NCI-H2081 treated with DMSO at 0.1 percent for 48 hours (cell line): ENCODE results near the gene SMIM9.
A peak's percentile ranks its signal among the peaks of the same experiment; 100 is the strongest.
"Not testable (repeated sequence)": the region's sequence is repeated elsewhere in the genome, so short reads cannot be mapped to it uniquely, and the experiment has no call there.

Experiments used
- DNase-seq: peaks from one replicate; lab custom pipeline; 2025; lab: John Stamatoyannopoulos, UW

Gene SMIM9

DNA sequence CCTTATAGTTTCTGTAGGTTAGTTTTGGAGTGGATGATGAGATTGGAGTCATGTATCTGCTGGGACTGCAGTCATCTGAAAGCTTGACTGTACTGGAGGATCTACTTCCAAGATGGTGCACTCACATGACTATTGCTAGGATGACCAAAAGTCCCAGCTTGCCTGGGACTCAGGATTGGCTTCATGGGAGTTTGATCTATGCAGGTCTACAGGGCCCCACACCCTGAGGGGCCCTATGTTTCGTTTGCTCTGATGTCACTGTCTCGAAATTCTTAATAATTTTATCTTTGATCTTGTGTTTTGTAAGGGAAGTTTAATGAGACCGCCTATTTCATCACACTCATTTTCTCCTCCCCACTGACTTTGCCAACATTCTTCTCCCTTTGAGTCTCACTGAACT, at the start of gene SMIM9:
Gene SMIM9 (minus strand): TSS at position 101 of the 400 bp plus-strand sequence. CDS start 3,806 bp downstream, outside the sequence.
- DNase-seq, result no peak

DNA sequence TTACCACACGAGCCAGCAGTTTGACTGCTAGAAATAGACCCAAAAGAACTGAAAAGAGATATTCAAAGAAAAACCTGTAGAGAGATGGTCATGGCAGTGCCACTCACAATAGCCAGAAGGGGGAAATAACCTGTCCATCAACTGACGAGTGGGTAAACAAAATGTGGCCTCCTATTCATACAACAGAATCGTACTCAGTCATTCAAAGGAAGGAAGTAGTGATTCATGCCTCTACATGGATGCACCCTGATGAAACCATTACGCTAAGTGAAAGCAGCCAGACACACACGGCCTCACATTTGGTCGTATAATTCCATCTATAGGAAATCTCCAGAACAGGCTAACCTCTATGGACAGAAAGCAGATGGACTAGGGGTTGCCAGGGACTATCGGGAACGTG, 49.6 kb upstream of the SMIM9 start:
- DNase-seq, result not testable (repeated sequence)

DNA sequence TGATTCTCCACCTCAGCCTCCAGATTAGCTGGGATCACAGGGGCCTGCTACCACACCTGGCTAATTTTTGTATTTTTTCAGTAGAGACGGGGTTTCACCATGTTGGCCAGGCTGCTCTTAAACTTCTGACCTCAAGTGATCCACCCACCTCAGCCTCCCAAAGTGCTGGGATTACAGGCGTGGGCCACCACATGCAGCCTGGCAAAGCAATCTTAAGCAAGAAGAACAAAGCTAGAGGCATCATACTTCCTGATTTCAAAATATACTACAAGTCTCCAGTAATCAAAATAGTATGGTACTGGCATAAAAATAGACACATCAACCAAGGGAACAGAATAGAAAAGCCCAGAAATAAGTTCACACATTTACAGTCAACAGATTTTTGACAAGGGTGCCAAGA, 38.9 kb upstream of the SMIM9 start:
- no peak for DNase-seq

DNA sequence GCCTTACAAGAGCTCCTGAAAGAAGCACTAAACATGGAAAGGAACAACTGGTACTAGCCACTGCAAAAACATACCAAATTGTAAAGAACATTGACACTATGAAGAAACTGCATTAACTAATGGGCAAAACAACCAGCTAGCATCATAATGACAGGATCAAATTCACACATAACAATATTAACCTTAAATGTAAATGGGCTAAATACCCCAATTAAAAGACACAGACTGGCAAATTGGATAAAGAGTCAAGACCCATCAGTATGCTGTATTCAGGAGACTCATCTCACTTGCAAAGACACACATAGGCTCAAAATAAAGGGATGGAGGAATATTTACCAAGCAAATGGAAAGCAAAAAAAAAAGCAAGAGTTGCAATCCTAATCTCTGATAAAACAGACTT, 34.1 kb upstream of the SMIM9 start:
- DNase-seq, result not testable (repeated sequence)

DNA sequence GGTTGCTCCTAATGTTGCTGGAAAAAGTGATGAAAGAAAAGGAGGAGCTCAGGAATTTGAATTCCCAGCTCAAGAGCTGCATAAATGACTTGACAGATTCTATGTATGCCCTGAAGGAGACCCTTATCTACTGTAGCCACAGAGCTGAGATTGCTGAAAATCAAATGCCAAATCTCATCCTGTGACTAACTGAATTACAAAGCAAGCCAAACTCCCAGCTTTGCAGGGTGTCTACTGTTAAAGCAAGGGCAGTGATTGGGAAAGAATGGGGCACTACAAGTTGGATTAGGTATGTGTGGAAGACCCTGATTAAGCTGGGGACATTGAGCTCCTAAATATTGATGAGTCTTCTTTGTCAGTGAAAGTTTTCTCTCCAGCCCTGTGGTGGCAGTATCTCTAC, 20.8 kb upstream of the SMIM9 start:
- DNase-seq, result no peak

DNA sequence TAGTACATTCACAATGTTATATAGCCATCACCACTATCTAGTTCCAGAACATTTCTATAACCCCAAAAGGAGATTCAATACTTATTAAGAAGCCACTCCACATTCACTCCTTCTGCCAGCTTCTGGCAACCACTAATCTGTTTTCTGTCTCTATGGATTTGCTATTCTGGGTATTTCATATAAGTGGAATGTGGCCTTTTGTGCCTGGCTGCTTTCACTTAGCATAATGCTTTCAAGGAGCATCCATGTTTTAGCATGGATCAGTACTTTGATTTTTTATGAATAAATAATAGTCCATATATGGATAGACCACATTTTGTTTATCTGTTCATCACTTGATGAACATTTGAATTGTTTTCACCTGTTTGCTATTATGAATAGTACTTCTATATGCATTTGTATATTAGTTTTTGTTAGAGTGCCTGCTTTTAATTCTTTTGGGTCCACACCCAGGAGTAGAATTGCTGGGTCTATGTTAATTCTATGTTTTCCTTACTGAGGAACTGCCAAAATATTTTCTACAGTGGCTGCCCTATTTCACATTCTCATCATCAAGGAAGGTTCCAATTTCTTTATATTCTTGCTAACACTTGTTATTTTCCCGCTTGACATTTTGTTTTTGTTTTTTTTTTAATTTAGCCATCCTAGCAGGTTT, 16.6 kb upstream of the SMIM9 start:
- DNase-seq, result no peak

DNA sequence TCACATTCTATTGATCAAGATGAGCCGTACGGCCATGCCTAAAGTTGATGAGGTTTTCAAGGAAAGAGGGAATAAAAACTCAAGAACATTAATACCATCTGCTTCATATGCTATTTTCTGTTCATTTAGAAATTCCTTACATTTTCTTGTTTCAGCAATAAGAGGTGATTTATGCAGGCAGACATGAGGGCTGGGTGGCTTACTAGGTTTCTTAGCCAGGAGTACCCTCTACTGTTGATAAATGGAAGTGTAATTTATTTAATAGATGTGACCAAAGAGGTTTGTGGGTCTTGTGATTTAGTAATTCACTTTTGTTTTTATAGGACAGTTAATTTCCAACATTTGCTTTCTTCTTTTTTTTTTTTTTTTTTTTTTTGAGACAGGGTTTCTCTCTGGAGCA, 6.4 kb upstream of the SMIM9 start:
- peak; percentile 3 for DNase-seq

DNA sequence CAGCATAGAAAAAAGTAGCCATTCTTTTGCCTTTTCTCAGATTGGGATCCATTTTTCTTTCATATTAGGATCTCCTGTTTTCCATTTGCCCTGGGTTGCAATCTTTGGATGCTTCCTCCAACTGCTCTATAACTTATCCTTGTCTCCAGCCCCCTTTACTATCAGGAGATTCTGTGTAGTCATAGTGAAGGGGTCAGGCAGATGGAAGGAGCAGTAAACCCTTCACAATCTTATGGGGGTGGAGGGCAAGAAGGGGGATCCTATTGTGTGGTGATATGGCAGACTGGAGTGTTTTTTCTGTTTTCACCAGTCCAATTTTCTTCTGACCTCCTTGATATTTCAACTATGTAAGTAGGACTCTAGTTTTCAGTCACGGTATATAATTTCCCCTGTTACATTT, 1.7 kb upstream of the SMIM9 start:
- no peak for DNase-seq

DNA sequence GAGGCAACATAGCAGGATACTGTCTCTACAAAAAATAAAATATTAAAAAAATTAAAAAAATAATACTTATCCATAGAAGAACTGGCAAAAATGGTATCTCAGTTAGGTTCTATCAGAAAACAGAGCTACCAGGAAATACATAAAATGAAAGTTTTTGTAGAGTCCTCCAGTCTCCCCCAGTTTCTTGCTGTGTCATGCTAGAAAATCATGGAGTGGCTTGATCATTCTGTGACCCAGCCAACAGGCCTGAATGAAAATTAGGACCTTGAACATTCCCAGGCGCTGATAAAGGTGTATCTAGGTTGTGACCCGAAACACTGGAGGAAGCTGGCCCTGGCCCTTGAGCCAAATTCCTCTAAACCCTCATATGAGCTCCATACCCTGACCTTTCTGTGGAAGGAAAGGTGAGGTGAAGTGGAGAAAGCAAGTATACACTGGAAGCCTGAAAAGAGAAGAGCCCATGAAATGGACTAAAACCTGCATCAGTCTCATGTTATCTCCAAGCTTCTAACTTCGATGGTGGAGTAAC, 652 bp downstream of the SMIM9 start:
- no peak for DNase-seq

DNA sequence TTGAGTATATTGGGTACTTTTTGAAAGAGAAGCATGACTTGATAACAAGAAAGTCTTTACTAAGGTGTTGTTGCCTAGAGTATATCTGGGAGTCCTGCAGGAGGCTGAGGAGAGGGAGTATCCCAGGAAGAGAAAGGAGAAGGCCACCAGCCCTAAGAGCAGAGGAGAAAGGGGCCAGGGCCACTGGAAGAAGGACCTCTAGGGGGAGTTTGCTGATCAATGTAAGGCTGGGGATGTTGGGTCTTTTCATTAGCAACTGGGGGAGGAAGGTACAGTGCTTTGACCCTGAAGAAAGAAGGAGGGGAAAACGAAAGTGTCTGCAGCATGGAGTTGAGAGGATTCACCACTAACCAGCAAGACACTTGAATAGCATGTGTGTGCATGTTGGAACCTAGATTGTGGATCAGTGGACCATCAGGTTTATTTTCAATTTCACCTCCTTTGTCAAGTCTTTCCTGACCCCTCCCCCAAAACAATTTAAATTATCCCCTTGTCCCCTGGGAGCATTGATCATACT, 4.5 kb downstream of the SMIM9 start:
- DNase-seq, result no peak

DNA sequence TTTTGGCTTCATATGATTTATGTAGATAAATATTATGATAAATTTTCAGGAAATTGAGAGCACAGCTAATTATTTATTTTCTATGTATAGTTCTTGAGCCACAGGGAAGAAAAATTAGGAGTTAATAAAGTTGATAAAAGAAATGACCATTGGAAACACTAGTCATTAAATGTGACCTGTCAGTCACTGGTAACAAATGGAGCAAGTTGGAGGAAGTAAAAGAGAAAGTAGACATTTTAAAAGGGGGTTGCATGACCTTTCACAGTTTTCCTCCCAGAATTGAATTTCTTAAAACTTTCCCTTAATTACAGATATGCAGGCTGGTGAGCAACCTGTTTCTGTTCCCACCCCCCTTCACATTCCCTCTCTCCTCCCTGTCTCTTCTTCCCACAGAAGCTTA, 5.3 kb downstream of the SMIM9 start:
- DNase-seq, result no peak

DNA sequence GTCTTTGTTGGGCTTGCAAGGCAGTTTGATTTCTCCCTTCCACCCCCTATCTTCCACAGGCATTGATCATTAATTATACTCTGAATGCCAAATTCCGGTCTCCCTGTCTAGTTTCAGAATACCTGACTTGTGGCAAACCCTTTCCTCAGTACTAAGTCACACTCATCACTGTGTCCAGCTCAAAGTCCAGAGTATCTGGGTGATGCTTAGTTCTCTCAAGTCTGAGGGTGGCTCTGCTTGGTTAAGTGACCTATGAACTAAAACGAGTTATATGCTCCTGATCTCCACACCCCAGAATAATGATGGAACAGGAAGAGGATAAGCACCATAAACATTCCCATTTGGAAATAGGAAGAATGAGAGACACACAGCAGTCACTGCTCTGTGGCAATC, 6.5 kb downstream of the SMIM9 start:
- DNase-seq, result no peak

DNA sequence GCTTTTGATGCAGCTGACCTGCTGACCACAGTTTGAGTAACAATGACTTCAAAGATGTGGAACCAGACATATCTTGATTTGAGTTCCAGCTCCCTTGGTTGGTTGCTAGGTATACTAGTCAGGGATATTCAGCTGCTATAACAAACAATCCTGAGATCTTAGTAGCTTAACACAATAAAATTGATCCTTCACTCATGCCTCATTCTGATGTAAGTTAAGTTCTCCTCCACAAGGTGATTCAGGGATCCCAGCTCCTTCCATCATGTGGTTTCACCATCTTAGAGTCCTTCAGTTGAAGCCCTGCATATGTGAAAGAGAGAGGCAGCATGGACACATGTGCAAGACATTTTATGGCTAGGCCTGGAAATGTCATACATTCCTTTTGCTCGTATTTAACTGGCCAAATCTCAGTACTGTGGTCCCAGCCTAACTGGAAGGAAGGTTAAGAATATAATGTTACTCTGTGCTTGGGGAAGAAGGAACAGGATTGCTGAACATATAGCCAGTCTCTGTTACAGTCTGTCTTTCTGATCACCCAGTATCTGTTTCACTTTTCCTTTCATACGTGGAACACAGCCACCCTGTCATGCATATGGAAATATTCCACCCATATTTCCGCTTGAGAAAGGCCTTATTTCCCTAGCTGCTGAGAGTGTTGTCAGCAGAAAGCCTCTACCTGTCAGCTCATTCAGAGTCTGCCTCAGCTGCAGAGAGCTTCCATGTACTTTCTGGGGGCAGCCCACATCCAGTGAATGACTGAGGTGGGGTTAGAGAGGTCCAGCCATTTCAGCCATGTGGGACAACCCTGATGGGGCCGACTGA, 7.1 kb downstream of the SMIM9 start:
- no peak for DNase-seq

DNA sequence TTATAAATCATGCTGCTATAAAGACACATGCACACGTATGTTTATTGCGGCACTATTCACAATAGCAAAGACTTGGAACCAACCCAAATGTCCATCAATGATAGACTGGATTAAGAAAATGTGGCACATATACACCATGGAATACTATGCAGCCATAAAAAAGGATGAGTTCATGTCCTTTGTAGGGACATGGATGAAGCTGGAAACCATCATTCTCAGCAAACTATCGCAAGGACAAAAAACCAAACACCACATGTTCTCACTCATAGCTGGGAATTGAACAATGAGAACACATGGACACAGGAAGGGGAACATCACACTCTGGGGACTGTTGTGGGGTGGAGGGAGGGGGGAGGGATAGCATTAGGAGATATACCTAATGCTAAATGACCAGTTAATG, 8.9 kb downstream of the SMIM9 start:
- DNase-seq, result not testable (repeated sequence)

DNA sequence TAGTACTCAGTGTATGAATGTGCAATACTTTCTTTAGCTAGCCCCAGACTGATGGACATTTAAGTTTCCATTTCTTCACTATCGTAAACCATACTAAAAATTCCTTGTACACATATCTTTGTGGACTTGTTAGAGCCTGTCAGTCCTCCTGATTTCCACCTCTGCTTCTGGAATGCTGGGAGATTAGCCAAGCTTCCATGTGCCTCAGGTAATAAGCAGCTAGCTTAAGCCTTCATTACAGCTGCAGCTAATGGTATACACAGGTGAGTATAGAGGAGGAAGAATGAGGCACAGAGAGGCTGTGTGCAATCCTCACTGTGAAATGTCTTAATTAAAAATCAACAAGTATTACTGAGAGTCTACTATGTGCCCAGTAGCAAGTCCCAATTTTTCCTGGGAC, 9.8 kb downstream of the SMIM9 start:
- no peak for DNase-seq

DNA sequence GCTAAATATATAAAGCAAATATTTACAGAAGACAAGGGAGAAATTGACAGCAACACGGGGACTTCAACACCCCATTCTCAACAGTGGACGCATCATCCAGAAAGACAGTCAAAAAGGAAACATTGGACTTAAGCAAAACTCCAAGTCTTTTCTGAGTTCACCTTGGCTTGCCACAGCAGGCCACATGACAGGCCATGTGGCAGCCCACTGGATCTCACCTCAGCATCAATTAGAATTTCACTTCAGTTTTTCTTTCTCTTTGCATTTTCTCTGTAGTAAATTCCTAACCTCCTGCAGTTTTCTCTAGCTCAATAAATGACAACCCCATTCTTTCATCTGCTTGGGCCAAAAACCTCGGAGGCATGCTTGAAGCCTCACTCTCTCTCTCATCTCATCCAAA, 12.4 kb downstream of the SMIM9 start:
- DNase-seq, result no peak

DNA sequence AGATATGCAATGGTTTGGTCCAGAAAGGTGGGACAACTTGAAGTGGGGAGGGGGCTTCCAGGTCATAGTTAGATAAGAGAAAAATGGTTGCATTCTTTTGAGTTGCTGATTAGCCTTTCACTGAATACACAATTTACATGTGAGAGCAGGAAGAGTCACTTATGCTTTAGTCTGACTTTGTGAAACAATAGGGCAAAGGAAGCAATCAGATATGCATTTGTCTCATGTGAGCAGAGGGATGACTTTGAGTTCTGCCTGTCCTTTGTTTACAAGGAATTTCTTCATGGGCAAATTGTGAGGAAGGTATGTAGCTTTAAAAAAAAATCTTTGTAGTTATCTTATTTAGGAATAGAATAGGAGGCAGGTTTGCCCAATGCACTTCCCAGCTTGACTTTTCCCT, 12.9 kb downstream of the SMIM9 start:
- no peak for DNase-seq

DNA sequence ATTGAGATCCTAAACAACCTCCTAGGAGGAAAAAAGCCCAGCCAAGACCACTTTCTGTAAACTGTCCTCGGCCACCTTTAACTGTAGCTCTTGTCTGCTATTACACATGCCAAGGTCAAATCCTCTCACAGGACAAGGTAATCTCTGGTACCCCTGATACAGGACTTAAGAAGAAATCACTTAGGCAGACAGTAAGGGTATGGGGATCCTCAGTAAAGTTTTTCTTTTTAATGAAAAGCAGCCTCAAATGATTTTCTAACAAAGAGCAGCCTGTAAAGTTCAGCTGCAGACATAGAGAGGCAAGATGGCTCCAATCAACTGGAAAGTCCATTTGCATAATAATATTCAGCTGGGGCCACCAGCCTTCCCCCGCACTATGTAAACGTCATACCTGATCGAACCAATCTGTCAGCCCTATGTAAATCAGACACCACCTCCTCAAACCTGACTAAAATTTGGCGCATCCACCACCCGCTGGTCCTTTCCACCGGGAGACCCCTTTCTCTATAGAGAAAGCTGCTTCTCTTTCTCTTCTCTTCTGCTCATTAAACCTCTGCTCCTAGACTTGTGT, 14.6 kb downstream of the SMIM9 start:
- DNase-seq, result no peak

DNA sequence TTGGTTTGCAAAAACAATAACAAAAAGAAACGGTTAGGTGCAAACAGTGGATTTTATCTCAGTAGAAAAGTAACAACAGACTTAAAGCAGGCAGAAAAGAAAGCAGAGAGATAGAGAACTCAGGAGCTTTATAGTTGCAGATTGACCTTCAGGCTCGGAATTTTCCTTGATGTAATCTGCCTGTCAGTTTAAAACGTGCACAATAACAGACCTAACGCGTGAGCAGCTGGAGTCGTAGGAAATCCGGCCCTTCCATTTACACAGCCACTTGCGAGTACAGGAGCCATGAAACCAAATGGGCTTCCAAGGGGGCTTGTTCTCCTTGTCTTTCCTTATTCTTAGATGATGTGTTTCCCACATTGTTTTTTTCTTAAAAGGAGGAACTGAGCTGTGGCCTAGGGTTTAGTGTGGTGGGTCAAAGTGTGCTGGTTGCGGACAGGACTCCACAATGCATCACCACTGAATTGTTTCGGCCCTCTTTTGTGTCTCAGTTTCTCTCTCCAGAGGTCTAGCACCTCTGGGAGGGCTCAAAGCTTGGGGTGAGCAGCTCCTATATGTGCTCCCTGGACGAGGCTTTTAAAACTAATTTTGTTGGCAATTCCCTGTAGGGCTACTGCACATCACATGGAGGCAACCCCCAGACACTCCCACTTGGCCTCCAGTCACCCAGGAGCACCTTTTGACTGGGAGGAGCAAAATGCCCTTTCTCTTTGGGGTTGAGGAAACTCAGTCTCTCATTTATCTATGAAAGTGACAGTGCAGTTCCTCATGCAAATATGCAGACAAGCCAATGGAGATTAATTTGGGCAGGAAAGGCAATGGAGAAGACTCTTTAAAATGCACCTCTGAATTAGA, 15.3 kb downstream of the SMIM9 start:
- no peak for DNase-seq

DNA sequence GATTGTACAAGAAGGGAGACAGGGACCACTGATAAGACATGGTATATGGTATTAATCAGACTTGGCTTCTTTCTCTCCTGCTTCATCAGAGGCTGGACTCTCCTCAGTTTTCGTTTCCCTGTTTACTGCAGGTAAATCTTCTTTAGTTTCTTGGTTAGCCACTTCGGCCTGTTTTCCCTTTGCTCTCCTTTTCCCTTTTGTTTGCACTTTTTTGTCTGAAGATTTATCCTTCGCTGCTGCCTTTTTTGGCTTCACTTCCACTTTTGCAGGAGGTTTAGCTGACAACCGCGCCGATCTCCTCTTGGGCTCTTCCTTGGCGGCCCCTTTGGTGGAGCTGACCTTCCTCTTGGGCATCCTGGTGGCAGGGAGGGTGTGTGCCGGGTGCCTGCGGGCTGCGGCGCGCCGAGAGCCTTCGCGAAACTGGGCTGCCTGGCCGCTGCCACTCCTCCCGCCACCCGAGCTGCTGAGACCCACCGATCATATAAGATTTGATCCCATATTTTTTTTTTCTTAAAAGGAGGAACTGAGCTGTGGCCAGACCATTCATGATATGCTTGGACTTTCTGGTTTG, 17.3 kb downstream of the SMIM9 start:
- DNase-seq, result not testable (repeated sequence)

DNA sequence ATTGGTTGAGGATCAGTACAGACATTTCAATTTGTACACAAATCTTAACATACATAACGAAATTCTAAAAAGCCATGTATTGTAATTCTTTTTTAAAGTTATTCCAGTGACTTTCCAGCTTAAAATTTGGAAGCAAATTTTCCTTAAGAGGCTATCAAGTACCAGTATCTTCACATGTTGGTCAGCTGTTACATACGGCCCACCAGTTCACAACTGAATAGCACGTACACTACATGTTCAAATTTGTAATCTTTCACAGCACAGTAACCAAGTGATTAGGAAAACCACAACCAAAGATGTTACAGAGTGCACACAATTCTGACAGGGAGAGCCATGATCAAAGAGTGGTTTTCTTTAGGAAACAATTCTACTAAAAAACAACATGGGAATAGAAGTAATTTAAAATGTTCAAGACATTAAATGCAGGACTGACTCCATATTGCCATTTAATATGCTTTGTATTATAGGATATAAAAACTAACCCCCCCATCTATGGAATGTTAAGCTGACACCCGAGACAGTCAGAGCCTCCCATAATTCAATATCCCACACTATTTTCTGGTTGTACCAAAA, 18.1 kb downstream of the SMIM9 start:
- DNase-seq, result not testable (repeated sequence)
